ENCODE data around the gene GLDN. TPM values are rescaled to one million over a fixed set of nuclear protein-coding genes. Genes with fewer than 3 reads are reported as not detected.

GLDN gene
- total RNA-seq, 2 experiments from 2014 or later = not detected

- ChIA-PET CTCF (interaction anchor here (0.7 to 1.9 kb wide), 4 partner anchors 9 to 238 kb away, joined by 3 to 6 read pairs (median 3); no protein-coding TSS in a partner anchor), POLR2A (interaction anchor here (0.7 kb wide), 1 partner anchor 358 kb away, joined by 3 read pairs; no protein-coding TSS in a partner anchor)
- DNase-seq (no peak), ATAC-seq (no peak)
- Mint-ChIP-seq H3K4me1 (ENCODE audit: low read depth) (no peaks in the 10 kb centered on the region), H3K9me3 (no peaks in the 10 kb centered on the region), H3K27ac (no peak overlapping the region), H3K27me3 (peaks cover 17% of the 10 kb centered on the region), H3K4me3 (no peak overlapping the region), H3K36me3 (ENCODE audit: low read depth) (no peaks in the 10 kb centered on the region)
- intact Hi-C loops (cut with micrococcal nuclease) = no loop called here
- TF ChIP-seq CTCF (IDR thresholded peaks at IDR 0.05) = no peak
Observed at GRCh38 chr15:51401051-51401780, 59.8 kb downstream of the GLDN start.

- CTCF ChIA-PET = interaction anchor here (0.7 to 1.9 kb wide), 7 partner anchors 8 to 239 kb away, joined by 3 to 6 read pairs (median 3); no protein-coding TSS in a partner anchor
- no peaks in the 10 kb centered on the region for H3K4me1 Mint-ChIP-seq (ENCODE audit: low read depth)
- no peak for DNase-seq
Observed at GRCh38 chr15:51401872-51402517, 60.5 kb downstream of the GLDN start.

GRCh38 chr15:51403072-51403878, 61.8 kb downstream of the GLDN start:
- Mint-ChIP-seq H3K27ac (no peak overlapping the region), H3K9me3 (no peaks in the 10 kb centered on the region), H3K27me3 (peaks cover 20% of the 10 kb centered on the region), H3K36me3 (ENCODE audit: low read depth) (no peaks in the 10 kb centered on the region), H3K4me1 (ENCODE audit: low read depth) (no peaks in the 10 kb centered on the region), H3K4me3 (no peak overlapping the region)
- intact Hi-C loops (cut with micrococcal nuclease) = no loop called here
- DNase-seq = no peak
- CTCF ChIA-PET = interaction anchor here (1.0 to 1.5 kb wide), 5 partner anchors 8 to 239 kb away, joined by 3 to 6 read pairs (median 3); no protein-coding TSS in a partner anchor
- TF ChIP-seq CTCF (IDR thresholded peaks at IDR 0.05) = peak; percentile 33
- POLR2A ChIA-PET = no interaction called here
- no peak for ATAC-seq

More at GRCh38 chr15:51401872-51402517, 60.5 kb downstream of the GLDN start:
- no peak overlapping the region for H3K27ac Mint-ChIP-seq
- H3K27me3 Mint-ChIP-seq = peaks cover 18% of the 10 kb centered on the region
- POLR2A ChIA-PET = no interaction called here
- no peaks in the 10 kb centered on the region for H3K36me3 Mint-ChIP-seq (ENCODE audit: low read depth)
- no peak for ATAC-seq
- no peak overlapping the region for H3K4me3 Mint-ChIP-seq
- no peak for TF ChIP-seq CTCF (IDR thresholded peaks at IDR 0.05)
- no peaks in the 10 kb centered on the region for H3K9me3 Mint-ChIP-seq
- intact Hi-C loops (cut with micrococcal nuclease) = no loop called here

GRCh38 chr15:51403946-51404695, 62.7 kb downstream of the GLDN start:
- intact Hi-C loops (cut with micrococcal nuclease) = no loop called here
- ATAC-seq (no peak), DNase-seq (no peak)
- ChIA-PET CTCF (interaction anchor here (1.3 to 1.5 kb wide), 3 partner anchors 7 to 242 kb away, joined by 3 to 5 read pairs (median 4); no protein-coding TSS in a partner anchor), POLR2A (no interaction called here)
- no peaks in the 10 kb centered on the region for H3K36me3 Mint-ChIP-seq (ENCODE audit: low read depth)
- no peaks in the 10 kb centered on the region for H3K9me3 Mint-ChIP-seq
- TF ChIP-seq CTCF (IDR thresholded peaks at IDR 0.05) = no peak
- H3K27me3 Mint-ChIP-seq = peaks cover 20% of the 10 kb centered on the region
- H3K4me1 Mint-ChIP-seq (ENCODE audit: low read depth) = no peaks in the 10 kb centered on the region
- no peak overlapping the region for H3K4me3 Mint-ChIP-seq
- H3K27ac Mint-ChIP-seq = no peak overlapping the region
